SU-DHL-6 (cell line): ENCODE data around the gene GARS1.

Experiments
- H2AFZ ChIP-seq: fragments of 200-600 bp; sonication (generic); 2 replicates; pipeline ENCODE4 v1.6.1; 2014; ENCODE audit warnings: low read depth, mild to moderate bottlenecking, moderate library complexity, mixed read lengths, antibody characterized with exemption, low read length; ENCODE audit not compliant: severe bottlenecking
- H3F3A ChIP-seq: fragments of 200-600 bp; shearing (Covaris generic); 2 replicates; pipeline ENCODE4 v1.6.0; 2016; ENCODE audit warnings: antibody characterized with exemption, mild to moderate bottlenecking; ENCODE audit not compliant: insufficient read depth
- H3K27ac ChIP-seq: fragments of 200-600 bp; sonication (generic); 2 replicates; pipeline ENCODE4 v1.5.1; 2016; ENCODE audit warnings: low read depth, mild to moderate bottlenecking, low read length, moderate library complexity, mixed read lengths
- H3K27me3 ChIP-seq: fragments of 200-600 bp; sonication (generic), shearing (Covaris generic); 2 replicates; pipeline ENCODE4 v1.6.0; 2014; ENCODE audit warnings: mild to moderate bottlenecking, low read length
- H3K36me3 ChIP-seq: fragments of 200-600 bp; sonication (generic); 2 replicates; pipeline ENCODE4 v1.6.1; 2014; ENCODE audit warnings: mild to moderate bottlenecking, low read length, mixed read lengths
- H3K4me2 ChIP-seq: fragments of 300-600, 200-600 bp; shearing (Covaris generic), sonication (generic); 2 replicates; pipeline ENCODE4 v1.6.0; 2014; ENCODE audit warnings: low read length, low read depth, mild to moderate bottlenecking; ENCODE audit not compliant: poor library complexity, severe bottlenecking
- H3K4me3 ChIP-seq: fragments of 200-600 bp; sonication (generic); 2 replicates; pipeline ENCODE4 v1.5.1; 2014; ENCODE audit warnings: antibody characterized with exemption, low read length, mild to moderate bottlenecking, mixed read lengths; ENCODE audit not compliant: insufficient read depth, poor library complexity, severe bottlenecking
- H3K79me2 ChIP-seq: fragments of 200-600 bp; sonication (generic); 2 replicates; pipeline ENCODE4 v1.6.1; 2014; ENCODE audit warnings: mild to moderate bottlenecking, low read length, moderate library complexity; ENCODE audit not compliant: insufficient read depth
- H3K9ac ChIP-seq: fragments of 200-600 bp; sonication (generic); 2 replicates; pipeline ENCODE4 v1.7.0; 2014; ENCODE audit warnings: mild to moderate bottlenecking, low read length
- H3K9me2 ChIP-seq: fragments of 200-600 bp; sonication (generic); replicated peaks from 2 replicates; pipeline ENCODE4 v1.6.1; 2014; ENCODE audit warnings: low read length; ENCODE audit not compliant: insufficient read depth
- H3K9me3 ChIP-seq: fragments of 200-600 bp; sonication (generic); 2 replicates; pipeline ENCODE4 v1.6.1; 2014; ENCODE audit warnings: low read length, mixed read lengths; ENCODE audit not compliant: insufficient read depth
- H4K20me1 ChIP-seq: fragments of 200-600 bp; sonication (generic); 2 replicates; pipeline ENCODE4 v1.6.1; 2014; ENCODE audit warnings: low read depth, mild to moderate bottlenecking, antibody characterized with exemption, low read length, moderate library complexity, mixed read lengths
- CTCF ChIP-seq: fragments of 200-600 bp; sonication (generic); IDR thresholded peaks from one replicate; pipeline ENCODE4 v1.5.1; 2017; ENCODE audit warnings: antibody characterized with exemption, mild to moderate bottlenecking, low read length, moderate library complexity; ENCODE audit not compliant: insufficient read depth, poor library complexity, severe bottlenecking
- EZH2phosphoT487 ChIP-seq: fragments of 200-600 bp; sonication (generic), shearing (Covaris generic); conservative IDR thresholded peaks from 2 replicates; pipeline ENCODE4 v1.6.1; 2018; ENCODE audit warnings: mild to moderate bottlenecking, antibody characterized with exemption, low read length, moderate library complexity, mixed read lengths

Gene GARS1

GRCh38 chr7:30644286-30644955, 49.7 kb downstream of the GARS1 start:
- Histone ChIP-seq H3K9me2 (no peaks in the 10 kb centered on the region), H3F3A (no peaks in the 10 kb centered on the region), H4K20me1 (no peaks in the 10 kb centered on the region), H3K4me3 (no peak overlapping the region), H3K4me2 (no peak overlapping the region), H3K27me3 (no peaks in the 10 kb centered on the region), H3K9me3 (no peaks in the 10 kb centered on the region), H2AFZ (no peak overlapping the region), H3K79me2 (no peaks in the 10 kb centered on the region), H3K27ac (no peak overlapping the region), H3K9ac (no peak overlapping the region), H3K36me3 (0 out of 2 replicates have a peak, but pooled peaks cover 6% of the 10 kb centered on the region)
- TF ChIP-seq CTCF (no peak), EZH2phosphoT487 (no peak)

GRCh38 chr7:30645661-30646060, 51.0 kb downstream of the GARS1 start:
- Histone ChIP-seq H3K27ac (no peak overlapping the region), H4K20me1 (no peaks in the 10 kb centered on the region), H3K9me2 (no peaks in the 10 kb centered on the region), H3K36me3 (0 out of 2 replicates have a peak, but pooled peaks cover 6% of the 10 kb centered on the region), H3K27me3 (no peaks in the 10 kb centered on the region), H2AFZ (no peak overlapping the region), H3F3A (no peaks in the 10 kb centered on the region), H3K9me3 (no peaks in the 10 kb centered on the region), H3K79me2 (no peaks in the 10 kb centered on the region), H3K9ac (no peak overlapping the region), H3K4me2 (no peak overlapping the region), H3K4me3 (no peak overlapping the region)
- TF ChIP-seq EZH2phosphoT487 (no peak), CTCF (no peak)

GRCh38 chr7:30646154-30646553, 51.5 kb downstream of the GARS1 start:
- Histone ChIP-seq H3K27ac (no peak overlapping the region), H3K9ac (no peak overlapping the region), H3F3A (no peaks in the 10 kb centered on the region), H4K20me1 (no peaks in the 10 kb centered on the region), H2AFZ (no peak overlapping the region), H3K9me2 (no peaks in the 10 kb centered on the region), H3K79me2 (no peaks in the 10 kb centered on the region), H3K36me3 (0 out of 2 replicates have a peak, but pooled peaks cover 6% of the 10 kb centered on the region), H3K4me3 (no peak overlapping the region), H3K9me3 (no peaks in the 10 kb centered on the region), H3K4me2 (no peak overlapping the region), H3K27me3 (no peaks in the 10 kb centered on the region)
- TF ChIP-seq EZH2phosphoT487 (no peak), CTCF (no peak)
